Parathyroid adenoma (tissue), 2 donors: ENCODE data around the gene MAP3K20.

Experiments used
- H2AFZ ChIP-seq: fragments of 300-600 bp; sonication (generic); one replicate; pipeline ENCODE4 v1.7.0; 2017; ENCODE audit warnings: antibody characterized with exemption, mild to moderate bottlenecking
- H3K27ac ChIP-seq: fragments of 300-600 bp; sonication (generic); one replicate; pipeline ENCODE4 v1.7.0; 2017
- H3K27me3 ChIP-seq: fragments of 300-600 bp; sonication (generic); one replicate; pipeline ENCODE4 v1.7.0; 2017; ENCODE audit warnings: low read length; ENCODE audit not compliant: control insufficient read depth, insufficient read depth
- H3K36me3 ChIP-seq: fragments of 300-600 bp; sonication (generic); one replicate; pipeline ENCODE4 v1.7.0; 2017; ENCODE audit warnings: low read length; ENCODE audit not compliant: control insufficient read depth, insufficient read depth
- H3K4me1 ChIP-seq: fragments of 300-600 bp; sonication (generic); one replicate; pipeline ENCODE4 v1.7.0; 2017; ENCODE audit warnings: control low read depth
- H3K4me2 ChIP-seq: fragments of 300-600 bp; sonication (generic); one replicate; pipeline ENCODE4 v1.7.0; 2017; ENCODE audit warnings: low read length
- H3K4me3 ChIP-seq: fragments of 300-600 bp; sonication (generic); one replicate; pipeline ENCODE4 v1.7.0; 2017; ENCODE audit warnings: low read depth, low read length
- H3K79me2 ChIP-seq: fragments of 300-600 bp; sonication (generic); one replicate; pipeline ENCODE4 v1.7.0; 2017; ENCODE audit warnings: control low read depth
- H3K9ac ChIP-seq: fragments of 300-600 bp; sonication (generic); one replicate; pipeline ENCODE4 v1.7.0; 2017; ENCODE audit warnings: mild to moderate bottlenecking
- H3K9me3 ChIP-seq: fragments of 300-600 bp; sonication (generic); one replicate; pipeline ENCODE4 v1.7.0; 2017; ENCODE audit warnings: low read length; ENCODE audit not compliant: control insufficient read depth
- CTCF ChIP-seq: fragments of 300-600 bp; sonication (generic); IDR thresholded peaks from one replicate; pipeline ENCODE4 v1.7.0; 2017; ENCODE audit warnings: antibody characterized with exemption, mild to moderate bottlenecking
- donor health status: primary hyperparathyroidism.

The MAP3K20 gene

GRCh38 chr2:173290046-173290445, 214.4 kb downstream of the MAP3K20 start:
- Histone ChIP-seq H3K4me1 (no peaks in the 10 kb centered on the region), H3K4me2 (no peak overlapping the region), H3K36me3 (no peaks in the 10 kb centered on the region), H3K27ac (no peak overlapping the region), H3K9ac (no peak overlapping the region), H2AFZ (no peak overlapping the region), H3K4me3 (no peak overlapping the region), H3K79me2 (no peaks in the 10 kb centered on the region), H3K27me3 (no peaks in the 10 kb centered on the region), H3K9me3 (no peaks in the 10 kb centered on the region)
- no peak for TF ChIP-seq CTCF

- Histone ChIP-seq H3K9ac (no peak overlapping the region), H3K9me3 (no peaks in the 10 kb centered on the region), H3K79me2 (no peaks in the 10 kb centered on the region), H3K4me3 (no peak overlapping the region), H3K27me3 (no peaks in the 10 kb centered on the region), H3K4me1 (no peaks in the 10 kb centered on the region), H3K4me2 (no peak overlapping the region), H3K27ac (no peak overlapping the region), H3K36me3 (no peaks in the 10 kb centered on the region), H2AFZ (no peak overlapping the region)
- no peak for TF ChIP-seq CTCF
These were observed 214.9 kb downstream of the MAP3K20 start for GRCh38 chr2:173290518-173290917.

DNA sequence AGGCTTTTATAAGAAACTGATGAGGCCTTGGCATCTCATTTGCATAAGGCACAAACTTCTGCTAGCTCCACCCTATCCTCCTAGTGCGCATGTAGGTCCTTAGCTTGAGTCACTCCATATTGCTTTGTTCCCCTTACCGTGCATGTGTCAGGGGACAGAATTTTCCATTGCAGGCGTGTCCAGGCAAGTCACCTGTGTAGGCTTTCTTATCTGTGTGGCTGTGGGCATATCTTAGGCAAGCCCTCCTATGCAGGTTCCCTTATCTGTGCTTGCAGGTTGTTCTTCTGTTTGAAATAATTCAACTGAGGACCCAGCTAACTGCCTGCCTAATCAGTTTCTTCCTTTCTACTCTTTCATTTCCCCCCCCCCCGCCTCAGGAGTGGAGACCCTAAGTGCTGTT, 215.8 kb downstream of the MAP3K20 start:
- H3K27ac ChIP-seq: no peak overlapping the region
- H2AFZ ChIP-seq: no peak overlapping the region
- TF ChIP-seq CTCF: no peak
- no peak overlapping the region for H3K4me3 ChIP-seq
- no peaks in the 10 kb centered on the region for H3K79me2 ChIP-seq
- no peak overlapping the region for H3K4me2 ChIP-seq
- no peak overlapping the region for H3K9ac ChIP-seq
- no peaks in the 10 kb centered on the region for H3K4me1 ChIP-seq
- H3K27me3 ChIP-seq: no peaks in the 10 kb centered on the region
- no peaks in the 10 kb centered on the region for H3K36me3 ChIP-seq
- H3K9me3 ChIP-seq: no peaks in the 10 kb centered on the region

GRCh38 chr2:173296235-173296634, 220.6 kb downstream of the MAP3K20 start:
- no peak overlapping the region for H3K9ac ChIP-seq
- no peaks in the 10 kb centered on the region for H3K36me3 ChIP-seq
- peaks cover 3% of the 10 kb centered on the region for H3K9me3 ChIP-seq
- H3K4me2 ChIP-seq: no peak overlapping the region
- H2AFZ ChIP-seq: no peak overlapping the region
- H3K79me2 ChIP-seq: no peaks in the 10 kb centered on the region
- no peaks in the 10 kb centered on the region for H3K27me3 ChIP-seq
- no peaks in the 10 kb centered on the region for H3K4me1 ChIP-seq
- no peak for TF ChIP-seq CTCF
- no peak overlapping the region for H3K4me3 ChIP-seq
- no peak overlapping the region for H3K27ac ChIP-seq

DNA sequence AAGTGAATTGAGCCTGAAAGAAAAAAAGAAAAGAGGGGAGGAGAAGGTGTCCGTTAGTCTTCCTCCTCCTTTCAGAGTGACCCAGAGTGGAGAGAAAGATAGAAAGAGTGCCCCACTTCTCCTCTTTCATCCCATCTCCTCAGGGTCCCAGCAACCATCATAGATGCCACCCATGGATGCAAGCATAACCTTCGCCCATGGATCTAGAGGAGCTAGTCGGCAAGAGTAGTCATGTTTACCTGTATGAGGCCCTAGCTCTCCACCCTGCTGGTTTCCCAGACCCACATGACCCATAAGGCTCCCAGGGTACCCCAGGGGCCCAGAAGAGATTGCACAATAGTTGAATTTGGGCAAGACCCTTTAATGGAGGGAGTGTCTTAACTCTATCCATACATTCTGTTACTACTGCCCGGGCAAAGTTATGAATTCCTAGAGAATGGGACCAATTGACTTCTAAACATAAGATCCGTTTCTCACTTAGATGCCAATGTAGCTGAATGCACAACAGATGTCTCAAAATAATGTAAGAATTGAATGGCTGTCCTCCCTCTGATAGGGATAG, 223.0 kb downstream of the MAP3K20 start:
- no peaks in the 10 kb centered on the region for H3K4me1 ChIP-seq
- no peaks in the 10 kb centered on the region for H3K36me3 ChIP-seq
- H3K79me2 ChIP-seq: no peaks in the 10 kb centered on the region
- no peak overlapping the region for H3K4me2 ChIP-seq
- H3K9ac ChIP-seq: no peak overlapping the region
- no peaks in the 10 kb centered on the region for H3K27me3 ChIP-seq
- no peak overlapping the region for H3K27ac ChIP-seq
- TF ChIP-seq CTCF: no peak
- peaks cover 3% of the 10 kb centered on the region for H3K9me3 ChIP-seq
- H2AFZ ChIP-seq: no peak overlapping the region
- no peak overlapping the region for H3K4me3 ChIP-seq
